HepG2 (cell line): ENCODE data around the gene RHOT2. TPM values are rescaled to one million over a fixed set of nuclear protein-coding genes. Genes with fewer than 3 reads are reported as not detected.

ENCODE experiments used
- BRCA1 ChIP-seq: sonication (generic); formaldehyde crosslinking; IDR thresholded peaks from 2 replicates; pipeline ENCODE4 v1.4.0; 2020; ENCODE audit warnings: missing genetic modification reagents
- CCDC6 ChIP-seq: sonication (generic); formaldehyde crosslinking; IDR thresholded peaks from 2 replicates; pipeline ENCODE4 v1.8.1; 2022; ENCODE audit warnings: mild to moderate bottlenecking, missing genetic modification reagents, moderate library complexity
- GTF2F1 ChIP-seq: fragments of 150-350 bp; IDR thresholded peaks from 2 replicates; pipeline ENCODE4 v1.6.1; 2014; ENCODE audit warnings: low read length
- NFYC ChIP-seq: IDR thresholded peaks from 2 replicates; pipeline ENCODE4 v1.6.1; 2016; ENCODE audit warnings: missing genetic modification reagents, missing compliant biosample characterization
- ZBTB38 ChIP-seq: sonication (generic); formaldehyde crosslinking; IDR thresholded peaks from 2 replicates; pipeline ENCODE4 v1.5.1; 2020; ENCODE audit warnings: mild to moderate bottlenecking, missing genetic modification reagents
- ZC3H13 ChIP-seq: sonication (generic); formaldehyde crosslinking; IDR thresholded peaks from 2 replicates; pipeline ENCODE4 v1.8.1; 2023; ENCODE audit warnings: mild to moderate bottlenecking, missing genetic modification reagents, moderate library complexity
- ZNF3 ChIP-seq: IDR thresholded peaks from 2 replicates; pipeline ENCODE4 v1.7.0; 2017; ENCODE audit warnings: inconsistent platforms
- ZNF333 ChIP-seq: sonication (generic); formaldehyde crosslinking; IDR thresholded peaks from 2 replicates; pipeline ENCODE4 v1.4.0; 2020; ENCODE audit warnings: mild to moderate bottlenecking, missing genetic modification reagents, borderline replicate concordance
- polyA plus RNA-seq, 8 experiments: library from polyadenylated mRNA; depleted of rRNA in 3 of 8; stranded (reverse) in 7 of 8; unstranded in 1 of 8; fragments of >200 nt; fragmentation: Illumina TruSeq in 4 of 8; extraction: Trizol in 4 of 8; gene quantifications; 2 replicates each; pipeline versions ENCODE4 v1.2.1 to v1.2.3, GENCODE V29; 2011 to 2016; ENCODE audit warnings: low read depth in 4 of 8, missing spikeins in 1 of 8, mixed read lengths in 1 of 8; ENCODE audit not compliant: insufficient read depth in 1 of 8
- total RNA-seq, 5 experiments: library from RNA; depleted of rRNA; stranded (reverse); fragments of >200 nt; fragmentation: Illumina TruSeq; extraction: Trizol; gene quantifications; 2 replicates each; pipeline ENCODE4 v1.2.3, GENCODE V29; 2016; ENCODE audit warnings: low read depth in 1 of 5
- TF ChIP-seq, protein P1 (sequence below): sonication (generic); formaldehyde crosslinking; IDR thresholded peaks from 2 replicates; pipeline ENCODE4 v1.5.0; 2020; ENCODE audit warnings: mild to moderate bottlenecking, missing genetic modification reagents, borderline replicate concordance
- TF ChIP-seq, protein P2 (sequence below): sonication (generic); formaldehyde crosslinking; IDR thresholded peaks from 2 replicates; pipeline ENCODE4 v1.5.1; 2020; ENCODE audit warnings: mild to moderate bottlenecking, missing genetic modification reagents
- TF ChIP-seq, protein P3 (sequence below): sonication (generic); formaldehyde crosslinking; IDR thresholded peaks from 2 replicates; pipeline ENCODE4 v1.4.0; 2020; ENCODE audit warnings: missing genetic modification reagents
- TF ChIP-seq, protein P4 (sequence below): sonication (generic); formaldehyde crosslinking; IDR thresholded peaks from 2 replicates; pipeline ENCODE4 v1.5.1; 2020; ENCODE audit warnings: missing genetic modification reagents, mild to moderate bottlenecking, borderline replicate concordance
- TF ChIP-seq, protein P5 (sequence below): sonication (generic); formaldehyde crosslinking; IDR thresholded peaks from 2 replicates; pipeline ENCODE4 v1.5.0; 2020; ENCODE audit warnings: mild to moderate bottlenecking, missing genetic modification reagents

Gene RHOT2
- total and polyA plus RNA-seq, 2 of the 13 experiments (the other 11 are each of a cell fraction or from before 2014, with no cell fraction given) = 63.6 to 76.9 TPM

DNA sequence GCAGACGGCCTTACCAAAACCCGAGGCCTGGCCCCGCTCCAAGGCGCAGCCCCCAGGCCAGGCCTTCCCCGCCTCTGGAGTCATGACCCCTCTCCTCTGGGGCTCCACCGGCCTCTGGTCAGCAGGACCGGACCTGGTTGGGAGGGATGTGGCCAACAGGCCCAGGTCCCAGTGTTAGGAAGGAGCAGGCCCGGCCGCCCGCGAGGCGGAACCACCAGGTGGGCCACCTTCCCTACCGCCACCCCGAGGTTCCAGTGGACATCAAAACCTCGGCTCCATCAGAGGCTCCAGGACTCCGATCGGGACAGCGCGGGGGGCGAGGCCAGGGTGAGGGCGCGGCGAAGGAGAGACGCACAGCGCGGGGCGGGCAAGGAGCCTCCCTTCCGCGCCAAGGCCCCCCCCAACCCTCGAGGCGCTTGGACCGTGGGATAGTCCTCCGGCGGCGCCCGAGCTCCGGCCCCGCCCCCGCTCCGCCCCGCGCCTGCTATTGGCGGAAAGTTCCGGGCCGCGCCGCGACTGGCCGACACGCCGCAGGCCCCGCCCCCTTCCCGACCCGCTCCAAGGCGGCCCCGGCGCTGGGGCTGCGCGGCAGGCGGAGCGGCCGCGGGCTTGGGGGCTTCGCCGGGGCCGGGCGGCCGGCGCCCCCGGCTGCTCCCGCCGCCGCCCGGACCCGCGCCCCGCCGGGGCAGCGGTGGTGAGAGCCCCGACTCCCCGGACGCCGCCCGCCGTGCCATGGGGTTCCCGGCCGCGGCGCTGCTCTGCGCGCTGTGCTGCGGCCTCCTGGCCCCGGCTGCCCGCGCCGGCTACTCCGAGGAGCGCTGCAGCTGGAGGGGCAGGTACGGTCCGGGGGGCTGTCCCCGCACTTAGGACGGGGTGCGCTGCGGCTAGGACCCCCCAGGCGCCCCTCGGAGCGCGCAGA is 46.9 kb downstream of the RHOT2 start, which contains the start of gene METRN (continued):
- TF ChIP-seq, protein P1, sequence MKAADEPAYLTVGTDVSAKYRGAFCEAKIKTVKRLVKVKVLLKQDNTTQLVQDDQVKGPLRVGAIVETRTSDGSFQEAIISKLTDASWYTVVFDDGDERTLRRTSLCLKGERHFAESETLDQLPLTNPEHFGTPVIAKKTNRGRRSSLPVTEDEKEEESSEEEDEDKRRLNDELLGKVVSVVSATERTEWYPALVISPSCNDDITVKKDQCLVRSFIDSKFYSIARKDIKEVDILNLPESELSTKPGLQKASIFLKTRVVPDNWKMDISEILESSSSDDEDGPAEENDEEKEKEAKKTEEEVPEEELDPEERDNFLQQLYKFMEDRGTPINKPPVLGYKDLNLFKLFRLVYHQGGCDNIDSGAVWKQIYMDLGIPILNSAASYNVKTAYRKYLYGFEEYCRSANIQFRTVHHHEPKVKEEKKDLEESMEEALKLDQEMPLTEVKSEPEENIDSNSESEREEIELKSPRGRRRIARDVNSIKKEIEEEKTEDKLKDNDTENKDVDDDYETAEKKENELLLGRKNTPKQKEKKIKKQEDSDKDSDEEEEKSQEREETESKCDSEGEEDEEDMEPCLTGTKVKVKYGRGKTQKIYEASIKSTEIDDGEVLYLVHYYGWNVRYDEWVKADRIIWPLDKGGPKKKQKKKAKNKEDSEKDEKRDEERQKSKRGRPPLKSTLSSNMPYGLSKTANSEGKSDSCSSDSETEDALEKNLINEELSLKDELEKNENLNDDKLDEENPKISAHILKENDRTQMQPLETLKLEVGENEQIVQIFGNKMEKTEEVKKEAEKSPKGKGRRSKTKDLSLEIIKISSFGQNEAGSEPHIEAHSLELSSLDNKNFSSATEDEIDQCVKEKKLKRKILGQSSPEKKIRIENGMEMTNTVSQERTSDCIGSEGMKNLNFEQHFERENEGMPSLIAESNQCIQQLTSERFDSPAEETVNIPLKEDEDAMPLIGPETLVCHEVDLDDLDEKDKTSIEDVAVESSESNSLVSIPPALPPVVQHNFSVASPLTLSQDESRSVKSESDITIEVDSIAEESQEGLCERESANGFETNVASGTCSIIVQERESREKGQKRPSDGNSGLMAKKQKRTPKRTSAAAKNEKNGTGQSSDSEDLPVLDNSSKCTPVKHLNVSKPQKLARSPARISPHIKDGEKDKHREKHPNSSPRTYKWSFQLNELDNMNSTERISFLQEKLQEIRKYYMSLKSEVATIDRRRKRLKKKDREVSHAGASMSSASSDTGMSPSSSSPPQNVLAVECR (CRISPR knock-in tag) = peak; percentile 44
- TF ChIP-seq, protein P2, sequence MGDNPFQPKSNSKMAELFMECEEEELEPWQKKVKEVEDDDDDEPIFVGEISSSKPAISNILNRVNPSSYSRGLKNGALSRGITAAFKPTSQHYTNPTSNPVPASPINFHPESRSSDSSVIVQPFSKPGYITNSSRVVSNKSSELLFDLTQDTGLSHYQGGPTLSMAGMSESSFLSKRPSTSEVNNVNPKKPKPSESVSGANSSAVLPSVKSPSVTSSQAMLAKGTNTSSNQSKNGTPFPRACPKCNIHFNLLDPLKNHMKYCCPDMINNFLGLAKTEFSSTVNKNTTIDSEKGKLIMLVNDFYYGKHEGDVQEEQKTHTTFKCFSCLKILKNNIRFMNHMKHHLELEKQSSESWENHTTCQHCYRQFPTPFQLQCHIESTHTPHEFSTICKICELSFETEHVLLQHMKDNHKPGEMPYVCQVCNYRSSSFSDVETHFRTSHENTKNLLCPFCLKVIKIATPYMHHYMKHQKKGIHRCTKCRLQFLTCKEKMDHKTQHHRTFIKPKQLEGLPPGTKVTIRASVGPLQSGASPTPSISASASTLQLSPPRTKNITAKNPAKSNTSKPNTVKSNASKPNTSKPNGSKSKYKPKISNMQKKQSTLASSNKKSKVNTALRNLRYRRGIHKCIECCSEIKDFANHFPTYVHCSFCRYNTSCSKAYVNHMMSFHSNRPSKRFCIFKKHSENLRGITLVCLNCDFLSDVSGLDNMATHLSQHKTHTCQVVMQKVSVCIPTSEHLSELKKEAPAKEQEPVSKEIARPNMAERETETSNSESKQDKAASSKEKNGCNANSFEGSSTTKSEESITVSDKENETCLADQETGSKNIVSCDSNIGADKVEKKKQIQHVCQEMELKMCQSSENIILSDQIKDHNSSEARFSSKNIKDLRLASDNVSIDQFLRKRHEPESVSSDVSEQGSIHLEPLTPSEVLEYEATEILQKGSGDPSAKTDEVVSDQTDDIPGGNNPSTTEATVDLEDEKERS (CRISPR knock-in tag) = peak; percentile 45; the same call in 1 of the 2 replicates
- TF ChIP-seq, protein P3, sequence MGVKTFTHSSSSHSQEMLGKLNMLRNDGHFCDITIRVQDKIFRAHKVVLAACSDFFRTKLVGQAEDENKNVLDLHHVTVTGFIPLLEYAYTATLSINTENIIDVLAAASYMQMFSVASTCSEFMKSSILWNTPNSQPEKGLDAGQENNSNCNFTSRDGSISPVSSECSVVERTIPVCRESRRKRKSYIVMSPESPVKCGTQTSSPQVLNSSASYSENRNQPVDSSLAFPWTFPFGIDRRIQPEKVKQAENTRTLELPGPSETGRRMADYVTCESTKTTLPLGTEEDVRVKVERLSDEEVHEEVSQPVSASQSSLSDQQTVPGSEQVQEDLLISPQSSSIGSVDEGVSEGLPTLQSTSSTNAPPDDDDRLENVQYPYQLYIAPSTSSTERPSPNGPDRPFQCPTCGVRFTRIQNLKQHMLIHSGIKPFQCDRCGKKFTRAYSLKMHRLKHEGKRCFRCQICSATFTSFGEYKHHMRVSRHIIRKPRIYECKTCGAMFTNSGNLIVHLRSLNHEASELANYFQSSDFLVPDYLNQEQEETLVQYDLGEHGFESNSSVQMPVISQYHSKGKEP = no peak
- TF ChIP-seq, protein P4, sequence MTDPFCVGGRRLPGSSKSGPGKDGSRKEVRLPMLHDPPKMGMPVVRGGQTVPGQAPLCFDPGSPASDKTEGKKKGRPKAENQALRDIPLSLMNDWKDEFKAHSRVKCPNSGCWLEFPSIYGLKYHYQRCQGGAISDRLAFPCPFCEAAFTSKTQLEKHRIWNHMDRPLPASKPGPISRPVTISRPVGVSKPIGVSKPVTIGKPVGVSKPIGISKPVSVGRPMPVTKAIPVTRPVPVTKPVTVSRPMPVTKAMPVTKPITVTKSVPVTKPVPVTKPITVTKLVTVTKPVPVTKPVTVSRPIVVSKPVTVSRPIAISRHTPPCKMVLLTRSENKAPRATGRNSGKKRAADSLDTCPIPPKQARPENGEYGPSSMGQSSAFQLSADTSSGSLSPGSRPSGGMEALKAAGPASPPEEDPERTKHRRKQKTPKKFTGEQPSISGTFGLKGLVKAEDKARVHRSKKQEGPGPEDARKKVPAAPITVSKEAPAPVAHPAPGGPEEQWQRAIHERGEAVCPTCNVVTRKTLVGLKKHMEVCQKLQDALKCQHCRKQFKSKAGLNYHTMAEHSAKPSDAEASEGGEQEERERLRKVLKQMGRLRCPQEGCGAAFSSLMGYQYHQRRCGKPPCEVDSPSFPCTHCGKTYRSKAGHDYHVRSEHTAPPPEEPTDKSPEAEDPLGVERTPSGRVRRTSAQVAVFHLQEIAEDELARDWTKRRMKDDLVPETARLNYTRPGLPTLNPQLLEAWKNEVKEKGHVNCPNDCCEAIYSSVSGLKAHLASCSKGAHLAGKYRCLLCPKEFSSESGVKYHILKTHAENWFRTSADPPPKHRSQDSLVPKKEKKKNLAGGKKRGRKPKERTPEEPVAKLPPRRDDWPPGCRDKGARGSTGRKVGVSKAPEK (CRISPR knock-in tag) = no peak
- TF ChIP-seq, protein P5, sequence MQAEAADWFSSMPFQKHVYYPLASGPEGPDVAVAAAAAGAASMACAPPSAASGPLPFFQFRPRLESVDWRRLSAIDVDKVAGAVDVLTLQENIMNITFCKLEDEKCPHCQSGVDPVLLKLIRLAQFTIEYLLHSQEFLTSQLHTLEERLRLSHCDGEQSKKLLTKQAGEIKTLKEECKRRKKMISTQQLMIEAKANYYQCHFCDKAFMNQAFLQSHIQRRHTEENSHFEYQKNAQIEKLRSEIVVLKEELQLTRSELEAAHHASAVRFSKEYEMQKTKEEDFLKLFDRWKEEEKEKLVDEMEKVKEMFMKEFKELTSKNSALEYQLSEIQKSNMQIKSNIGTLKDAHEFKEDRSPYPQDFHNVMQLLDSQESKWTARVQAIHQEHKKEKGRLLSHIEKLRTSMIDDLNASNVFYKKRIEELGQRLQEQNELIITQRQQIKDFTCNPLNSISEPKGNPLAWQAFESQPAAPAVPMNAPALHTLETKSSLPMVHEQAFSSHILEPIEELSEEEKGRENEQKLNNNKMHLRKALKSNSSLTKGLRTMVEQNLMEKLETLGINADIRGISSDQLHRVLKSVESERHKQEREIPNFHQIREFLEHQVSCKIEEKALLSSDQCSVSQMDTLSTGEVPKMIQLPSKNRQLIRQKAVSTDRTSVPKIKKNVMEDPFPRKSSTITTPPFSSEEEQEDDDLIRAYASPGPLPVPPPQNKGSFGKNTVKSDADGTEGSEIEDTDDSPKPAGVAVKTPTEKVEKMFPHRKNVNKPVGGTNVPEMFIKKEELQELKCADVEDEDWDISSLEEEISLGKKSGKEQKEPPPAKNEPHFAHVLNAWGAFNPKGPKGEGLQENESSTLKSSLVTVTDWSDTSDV (CRISPR knock-in tag) = no peak
- TF ChIP-seq NFYC (CRISPR knock-in tag) (peak; percentile 73), ZNF3 (no peak), CCDC6 (CRISPR knock-in tag) (peak; percentile 58; the same call in 1 of the 2 replicates), ZNF333 (CRISPR knock-in tag) (no peak), GTF2F1 (no peak), BRCA1 (no peak), ZC3H13 (CRISPR knock-in tag) (no peak), ZBTB38 (CRISPR knock-in tag) (peak; percentile 73; the same call in 1 of the 2 replicates)
